ENCODE data around the gene CDIPT.

DNA sequence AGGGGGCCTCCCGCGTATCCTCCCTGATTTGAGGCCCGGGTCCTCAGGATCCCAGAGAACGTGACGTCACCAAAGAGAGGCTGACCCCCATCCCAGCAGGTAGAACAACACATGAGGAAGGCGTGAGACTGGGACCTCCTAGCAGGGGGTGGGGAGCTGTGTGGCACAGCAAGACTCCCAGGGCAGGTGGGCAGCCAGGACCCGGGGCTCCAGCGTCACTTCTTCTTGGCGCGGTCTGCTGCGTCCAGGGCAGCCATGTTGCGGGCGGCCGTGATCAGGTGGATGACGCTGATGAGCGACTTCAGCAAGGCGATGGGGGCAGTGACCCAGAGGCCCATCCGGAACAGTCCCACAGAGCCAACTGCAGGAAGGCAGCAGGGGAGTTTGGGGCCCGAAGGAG is 4.1 kb downstream of the CDIPT start:
- TF ChIP-seq, protein P1, sequence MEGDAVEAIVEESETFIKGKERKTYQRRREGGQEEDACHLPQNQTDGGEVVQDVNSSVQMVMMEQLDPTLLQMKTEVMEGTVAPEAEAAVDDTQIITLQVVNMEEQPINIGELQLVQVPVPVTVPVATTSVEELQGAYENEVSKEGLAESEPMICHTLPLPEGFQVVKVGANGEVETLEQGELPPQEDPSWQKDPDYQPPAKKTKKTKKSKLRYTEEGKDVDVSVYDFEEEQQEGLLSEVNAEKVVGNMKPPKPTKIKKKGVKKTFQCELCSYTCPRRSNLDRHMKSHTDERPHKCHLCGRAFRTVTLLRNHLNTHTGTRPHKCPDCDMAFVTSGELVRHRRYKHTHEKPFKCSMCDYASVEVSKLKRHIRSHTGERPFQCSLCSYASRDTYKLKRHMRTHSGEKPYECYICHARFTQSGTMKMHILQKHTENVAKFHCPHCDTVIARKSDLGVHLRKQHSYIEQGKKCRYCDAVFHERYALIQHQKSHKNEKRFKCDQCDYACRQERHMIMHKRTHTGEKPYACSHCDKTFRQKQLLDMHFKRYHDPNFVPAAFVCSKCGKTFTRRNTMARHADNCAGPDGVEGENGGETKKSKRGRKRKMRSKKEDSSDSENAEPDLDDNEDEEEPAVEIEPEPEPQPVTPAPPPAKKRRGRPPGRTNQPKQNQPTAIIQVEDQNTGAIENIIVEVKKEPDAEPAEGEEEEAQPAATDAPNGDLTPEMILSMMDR (IDR thresholded peaks at IDR 0.05) = no peak
- no peak for TF ChIP-seq POLR2A (IDR thresholded peaks at IDR 0.05)

Measured in heart left ventricle (tissue), 13 donors.